Measurements from ENCODE around the gene CACNA2D2.
A peak's percentile ranks its signal among the peaks of the same experiment; 100 is the strongest.

CACNA2D2 gene

DNA sequence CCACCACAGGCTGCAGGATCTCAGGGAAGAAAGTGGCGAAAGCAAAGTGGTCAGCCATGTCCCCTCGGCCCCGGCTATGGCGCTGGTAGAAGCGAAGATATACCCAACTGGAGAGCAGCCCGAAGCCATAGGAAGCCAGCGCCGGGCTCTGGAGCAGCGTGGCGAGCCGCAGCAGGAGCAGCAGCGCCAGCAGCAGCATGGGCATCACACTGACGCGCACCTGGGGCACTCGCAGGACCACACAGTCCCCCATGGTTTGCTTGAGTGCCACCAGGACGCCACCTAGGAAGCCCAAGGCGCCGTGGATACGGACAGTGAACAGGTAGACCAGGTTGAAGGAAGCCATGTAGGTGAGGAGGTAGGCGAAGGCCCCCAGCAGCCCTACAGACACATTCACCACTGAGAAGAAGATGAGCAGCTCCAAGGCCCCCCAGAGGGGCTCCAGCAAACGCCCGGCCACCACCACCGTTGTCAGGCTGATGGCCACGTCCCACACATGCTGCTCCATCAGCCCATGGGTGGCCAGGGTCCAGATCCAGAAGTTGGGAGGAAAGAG, 145.0 kb downstream of the CACNA2D2 start:
- H3K4me3 ChIP-seq (ENCODE audit: low read depth, low read length): peak overlapping the region; percentile 91
- DNase-seq (ENCODE audit: low read depth): no peak

DNA sequence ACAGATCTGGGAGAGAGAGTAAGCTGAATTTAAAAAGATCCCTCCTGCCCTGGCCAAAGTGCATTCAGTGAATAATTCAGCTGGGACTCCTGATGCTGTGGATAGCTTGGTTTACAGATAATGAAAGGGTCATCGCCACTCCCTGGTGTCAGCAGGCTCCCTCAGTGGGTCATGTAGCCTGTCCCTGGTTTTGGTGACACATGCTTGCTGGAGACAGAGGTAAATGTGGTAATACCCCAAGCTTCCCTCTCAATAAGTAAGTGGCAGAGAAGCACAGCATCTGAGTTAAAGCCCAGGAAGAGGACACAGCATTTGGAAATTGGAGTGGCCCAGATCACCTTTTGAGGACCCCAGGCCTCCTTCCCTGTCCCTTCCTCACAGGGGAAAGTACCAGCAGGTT, 146.0 kb downstream of the CACNA2D2 start:
- no peak for DNase-seq (ENCODE audit: low read depth)
- peak overlapping the region; percentile 91 for H3K4me3 ChIP-seq (ENCODE audit: low read depth, low read length)

DNA sequence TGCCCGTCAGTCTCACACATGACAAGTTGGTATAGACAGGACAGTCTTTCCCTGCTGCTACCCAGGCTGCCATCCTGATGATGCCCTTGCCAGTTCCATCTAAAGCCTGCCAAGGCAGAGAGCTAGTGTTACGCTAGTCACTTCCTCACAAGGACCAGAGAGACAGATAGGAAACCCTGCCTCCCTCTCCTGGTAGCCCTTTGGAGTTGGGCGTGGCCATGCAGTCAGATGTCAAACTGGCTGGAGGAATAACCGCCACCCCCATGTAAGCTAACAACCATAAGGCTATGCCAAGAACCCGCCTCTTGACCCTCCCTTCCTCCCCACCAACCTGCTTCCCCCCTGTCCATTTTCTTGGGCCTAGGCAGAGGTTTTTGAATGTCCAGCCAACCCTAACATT, 146.9 kb downstream of the CACNA2D2 start:
- H3K4me3 ChIP-seq (ENCODE audit: low read depth, low read length): peak overlapping the region; percentile 91
- no peak for DNase-seq (ENCODE audit: low read depth)

DNA sequence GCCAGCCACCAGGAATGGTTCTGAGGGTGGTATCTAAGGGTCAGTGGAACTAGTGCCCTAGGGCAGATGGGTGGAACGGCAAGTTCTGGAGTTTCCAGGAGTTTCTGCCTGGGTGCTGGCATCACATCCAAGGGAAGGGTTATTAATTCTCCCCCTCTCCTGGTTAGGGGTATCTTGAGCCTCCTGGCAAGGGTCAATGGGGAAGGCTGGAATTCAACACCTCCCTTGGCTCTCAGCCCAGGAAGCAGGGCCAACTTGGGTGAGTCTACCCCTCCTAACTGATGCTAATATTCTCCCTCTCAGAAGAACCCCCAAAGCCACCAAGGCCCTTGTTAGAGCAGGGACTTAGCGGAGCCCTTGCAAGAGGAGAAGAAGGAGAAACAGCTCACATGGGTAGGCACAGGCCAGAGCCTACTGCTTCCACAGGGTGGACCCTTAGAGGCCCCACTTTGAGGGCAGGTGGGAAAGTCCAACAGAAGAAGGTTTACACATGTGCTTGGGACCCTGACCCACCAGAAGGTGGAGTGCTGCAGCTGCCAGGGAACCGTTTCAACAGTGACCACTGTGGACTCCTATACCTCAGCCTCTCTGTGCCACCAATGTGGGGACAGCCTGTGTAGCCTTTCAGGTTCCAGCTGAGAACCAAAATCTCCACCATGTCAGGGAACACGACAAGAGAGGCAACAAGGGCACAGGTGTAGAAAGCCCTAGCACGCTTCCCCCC, 147.4 kb downstream of the CACNA2D2 start:
- no peak for DNase-seq (ENCODE audit: low read depth)
- H3K4me3 ChIP-seq (ENCODE audit: low read depth, low read length): peak overlapping the region; percentile 91

DNA sequence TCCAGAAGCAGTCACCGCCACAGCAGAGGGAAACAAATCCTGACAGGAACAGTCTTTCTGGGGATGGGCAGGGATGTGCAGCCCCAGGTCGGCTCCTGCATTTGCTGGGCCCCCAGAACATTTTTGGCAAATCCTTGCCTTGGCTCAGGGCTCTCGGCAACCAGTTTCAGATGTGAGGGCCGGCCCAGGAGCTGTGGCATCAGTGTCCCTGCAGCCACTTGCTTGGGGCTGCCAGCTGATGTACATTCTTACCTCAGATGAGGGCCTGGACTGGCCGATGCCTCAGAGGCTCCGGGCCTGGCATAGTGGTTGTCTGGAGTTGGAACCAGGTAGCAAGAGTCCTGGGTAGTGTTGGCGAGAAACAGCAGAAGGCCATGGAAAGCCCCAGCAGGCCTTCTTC, 148.6 kb downstream of the CACNA2D2 start:
- no peak for DNase-seq (ENCODE audit: low read depth)
- H3K4me3 ChIP-seq (ENCODE audit: low read depth, low read length): no peak overlapping the region

DNA sequence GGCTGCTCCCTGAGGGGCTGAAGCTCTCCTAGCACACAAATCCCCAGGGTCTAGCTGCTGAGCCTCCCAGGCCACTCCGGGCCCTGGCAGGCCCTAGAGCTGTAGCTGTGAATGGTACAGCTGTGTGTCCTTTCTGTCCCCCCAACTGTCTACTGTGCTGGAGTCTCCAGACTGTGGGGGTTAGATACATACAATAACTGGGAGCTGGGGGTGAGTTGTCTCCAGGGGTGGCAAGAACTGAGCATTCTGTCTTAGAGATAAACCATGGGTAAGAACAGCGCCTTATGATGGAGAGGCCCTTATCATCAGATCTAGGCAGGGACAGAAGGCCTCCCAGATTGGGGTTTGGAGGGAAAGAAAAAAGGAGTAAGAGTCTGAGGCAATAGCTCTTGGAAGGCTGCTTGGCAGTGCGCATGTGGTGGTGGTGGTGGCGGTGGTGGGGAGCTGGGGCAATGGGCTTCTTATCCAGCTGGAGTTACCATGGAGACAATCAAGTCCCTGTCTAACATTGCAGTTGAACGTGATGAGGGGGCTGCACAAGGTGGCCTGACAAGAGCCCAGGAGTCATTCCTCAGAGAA, 149.2 kb downstream of the CACNA2D2 start:
- no peak overlapping the region for H3K4me3 ChIP-seq (ENCODE audit: low read depth, low read length)

DNA sequence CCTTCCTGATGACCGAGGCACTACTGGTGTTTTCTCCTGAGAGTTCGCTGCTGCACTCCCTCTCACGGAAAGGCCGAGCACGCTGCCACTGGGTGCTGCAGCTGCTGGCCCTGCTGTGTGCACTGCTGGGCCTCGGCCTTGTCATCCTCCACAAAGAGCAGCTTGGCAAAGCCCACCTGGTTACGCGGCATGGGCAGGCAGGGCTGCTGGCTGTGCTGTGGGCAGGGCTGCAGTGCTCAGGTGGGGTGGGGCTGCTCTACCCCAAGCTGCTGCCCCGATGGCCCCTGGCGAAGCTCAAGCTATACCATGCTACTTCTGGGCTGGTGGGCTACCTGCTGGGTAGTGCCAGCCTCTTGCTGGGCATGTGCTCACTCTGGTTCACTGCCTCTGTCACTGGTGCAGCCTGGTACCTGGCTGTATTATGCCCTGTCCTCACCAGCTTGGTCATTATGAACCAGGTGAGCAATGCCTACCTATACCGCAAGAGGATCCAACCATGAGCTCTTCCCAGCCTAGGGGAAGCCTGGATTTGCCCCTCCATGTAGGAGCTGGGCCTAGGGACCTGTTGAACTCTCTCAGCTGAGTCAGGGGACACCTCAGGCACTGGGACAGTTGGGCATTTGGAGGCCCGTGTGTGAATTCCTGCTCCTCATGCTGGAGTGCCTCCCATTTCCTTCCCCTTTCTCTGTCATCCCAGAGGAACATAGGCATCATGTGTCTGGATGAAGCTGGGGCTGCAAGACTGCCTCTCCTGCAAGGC, 150.0 kb downstream of the CACNA2D2 start:
- DNase-seq (ENCODE audit: low read depth): no peak
- no peak overlapping the region for H3K4me3 ChIP-seq (ENCODE audit: low read depth, low read length)

More for the DNA sequence above, 149.2 kb downstream of the CACNA2D2 start:
- DNase-seq (ENCODE audit: low read depth): no peak

DNA sequence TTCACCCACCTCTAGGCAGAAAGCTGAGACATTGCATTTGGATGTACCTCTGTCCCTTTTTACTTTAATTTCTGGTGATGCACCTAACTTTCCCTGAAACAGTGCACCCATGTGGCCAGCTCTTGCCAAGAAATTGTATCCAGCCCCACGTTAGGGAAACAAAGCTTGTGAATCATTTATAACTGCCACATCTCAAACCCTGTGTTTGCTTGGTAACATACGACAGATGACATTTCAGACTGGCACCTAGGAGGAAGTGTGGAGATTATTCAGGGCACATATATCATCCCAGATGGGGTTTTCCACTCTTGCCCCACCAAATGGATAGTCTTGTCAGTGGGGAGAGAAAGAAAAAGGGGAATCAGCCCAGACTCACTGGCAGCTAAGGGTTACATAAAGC, 150.7 kb downstream of the CACNA2D2 start:
- H3K4me3 ChIP-seq (ENCODE audit: low read depth, low read length): no peak overlapping the region
- DNase-seq (ENCODE audit: low read depth): no peak

DNA sequence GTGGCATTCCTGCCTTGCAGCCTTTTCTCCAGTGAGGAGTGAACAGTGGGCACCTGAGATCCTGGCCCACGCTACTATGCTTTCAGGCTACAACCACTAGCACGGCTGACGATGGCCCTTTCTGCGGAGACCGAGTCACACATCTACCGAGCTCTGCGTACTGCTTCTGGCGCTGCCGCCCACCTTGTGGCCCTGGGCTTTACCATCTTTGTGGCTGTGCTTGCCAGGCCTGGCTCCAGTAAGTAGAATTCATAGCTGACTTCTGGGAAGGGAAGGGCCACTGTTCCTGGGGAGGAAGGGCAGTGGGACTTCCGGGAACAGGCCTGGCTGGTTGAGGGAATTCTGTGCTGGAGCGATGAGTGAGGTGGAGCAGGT, 152.1 kb downstream of the CACNA2D2 start:
- DNase-seq (ENCODE audit: low read depth): no peak
- peak overlapping the region; percentile 70 for H3K4me3 ChIP-seq (ENCODE audit: low read depth, low read length)

DNA sequence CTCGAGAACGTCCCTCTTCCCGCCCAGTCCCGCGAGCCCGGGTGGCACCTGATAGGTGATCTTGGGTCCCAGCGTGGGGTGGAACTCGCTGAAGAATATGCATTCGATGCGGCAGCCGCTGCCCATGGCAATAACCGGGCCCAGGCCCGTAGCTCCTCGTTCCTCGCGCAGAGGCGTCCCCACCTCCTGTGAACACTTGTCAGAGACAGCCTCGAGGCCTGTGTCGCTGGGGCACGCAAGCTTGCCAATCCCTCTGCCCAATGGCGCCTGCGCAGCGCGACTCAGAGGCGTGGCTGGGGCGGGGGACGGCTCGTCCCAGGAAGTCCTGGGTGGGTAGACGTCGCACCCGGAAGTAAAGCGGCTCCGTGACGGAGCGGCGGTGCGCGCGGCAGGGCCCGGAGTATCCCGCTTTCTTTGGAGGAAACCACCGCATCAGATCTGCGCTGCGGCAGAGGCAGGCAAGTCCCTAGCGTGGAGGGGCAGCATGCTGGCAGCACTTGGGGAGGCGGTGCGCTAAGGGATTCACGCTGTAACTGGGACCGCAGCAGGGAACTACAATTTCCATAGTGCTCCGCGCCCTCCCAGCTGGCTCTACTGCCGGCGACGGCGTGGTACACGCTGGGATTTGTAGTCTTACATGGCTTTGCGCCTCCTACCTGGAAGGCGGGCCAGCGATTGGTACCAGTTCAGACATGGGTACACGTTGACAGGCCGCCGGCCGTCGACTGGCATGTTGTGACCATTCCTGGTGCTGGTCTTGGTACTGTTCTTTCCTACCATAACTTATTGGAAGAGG, 152.7 kb downstream of the CACNA2D2 start, which contains the start of the genes CYB561D2 and NPRL2:
Gene CYB561D2 (plus strand): TSS at position 336 of the 796 bp plus-strand sequence. CDS start 572 bp downstream, outside the sequence.
Gene NPRL2 (minus strand): TSS at position 249 of the 796 bp plus-strand sequence. CDS start 123 bp downstream, at position 126.
- peak; percentile 75 for DNase-seq (ENCODE audit: low read depth)
- peak within 1 kb of the TSS; percentile 70 for H3K4me3 ChIP-seq (ENCODE audit: low read depth, low read length)

DNA sequence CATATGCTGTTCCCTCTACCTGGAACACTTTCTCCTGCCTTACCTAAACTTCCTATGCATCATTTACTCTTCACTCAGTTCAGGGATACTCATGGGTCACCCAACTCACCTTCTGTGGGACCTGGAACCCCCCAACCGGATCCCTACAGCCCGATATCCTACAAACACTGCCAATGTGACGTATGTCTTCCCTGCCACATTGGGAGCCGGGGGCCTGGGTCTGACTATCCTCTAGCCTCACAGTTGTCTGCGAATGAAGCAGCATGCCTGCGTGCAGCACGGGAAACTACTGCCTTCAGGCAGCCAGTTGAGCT, 153.3 kb downstream of the CACNA2D2 start:
- no peak for DNase-seq (ENCODE audit: low read depth)
- peak overlapping the region; percentile 70 for H3K4me3 ChIP-seq (ENCODE audit: low read depth, low read length)

DNA sequence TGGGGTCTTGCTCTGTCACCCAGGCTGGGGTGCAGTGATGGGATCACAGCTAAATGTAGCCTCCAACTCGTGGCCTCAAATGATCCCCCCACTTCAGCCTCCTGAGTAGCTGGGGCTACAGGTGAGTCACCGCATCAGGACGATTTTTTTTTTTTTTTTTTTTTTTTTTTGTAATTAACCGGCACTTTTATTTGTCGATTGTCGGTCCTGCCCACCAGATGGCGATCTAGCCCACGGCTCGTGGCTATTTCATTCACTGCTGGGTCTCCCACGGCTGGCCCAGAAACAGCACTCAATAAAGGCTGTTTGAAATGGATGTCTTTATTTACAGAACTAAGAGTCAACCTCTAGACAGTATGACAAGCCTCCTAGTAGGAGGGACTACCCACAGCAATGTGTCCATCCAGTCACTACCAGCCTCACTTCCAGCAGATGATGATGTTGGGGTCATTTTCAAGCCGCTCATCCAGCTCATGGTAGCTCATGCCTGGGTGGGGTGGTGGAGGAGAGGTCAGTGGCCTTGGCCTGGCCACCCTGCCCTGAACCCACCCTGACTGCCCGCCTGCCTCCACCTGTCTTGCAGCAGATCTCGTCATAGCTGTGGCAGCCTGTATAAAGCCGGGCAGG, 156.1 kb downstream of the CACNA2D2 start:
- no peak for DNase-seq (ENCODE audit: low read depth)

DNA sequence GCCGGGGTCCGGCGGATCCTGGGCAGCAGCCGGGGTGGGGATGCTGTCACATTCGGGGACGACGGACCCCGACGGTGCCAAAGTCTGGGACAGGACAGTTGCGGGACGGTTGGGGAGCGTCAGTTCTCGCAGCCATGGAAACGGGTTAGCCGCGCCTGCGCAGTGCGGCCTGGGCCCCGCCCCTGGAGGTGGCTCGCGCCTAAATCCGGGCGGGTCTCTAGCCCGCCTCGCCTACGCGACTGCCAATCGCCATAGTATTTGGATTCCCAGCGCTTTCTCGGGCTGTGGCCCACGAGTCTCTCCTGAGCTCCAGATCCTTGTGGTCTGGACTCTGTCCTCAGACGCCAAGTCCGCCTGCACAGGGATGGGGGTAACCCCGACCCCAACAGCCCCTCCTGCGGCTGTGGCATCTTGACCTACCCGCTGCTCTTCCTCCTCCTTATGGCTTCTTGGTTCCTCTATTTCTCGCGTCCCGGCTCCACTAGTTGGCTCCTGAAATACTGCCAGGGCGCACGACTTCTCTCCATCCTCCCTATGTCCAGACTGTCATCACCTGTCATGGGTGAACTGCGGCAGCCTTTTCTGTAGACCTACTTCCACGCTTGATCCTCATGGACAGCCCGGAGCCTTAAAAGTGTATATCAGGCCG, 157.7 kb downstream of the CACNA2D2 start, which contains the start of gene ZMYND10:
Gene ZMYND10 (minus strand): TSS at position 147 of the 649 bp plus-strand sequence. CDS start 153 bp downstream, outside the sequence.
- DNase-seq (ENCODE audit: low read depth): no peak
- H3K4me3 ChIP-seq (ENCODE audit: low read depth, low read length): peak within 1 kb of the TSS; percentile 55

More for the DNA sequence above, 156.1 kb downstream of the CACNA2D2 start:
- no peak overlapping the region for H3K4me3 ChIP-seq (ENCODE audit: low read depth, low read length)

DNA sequence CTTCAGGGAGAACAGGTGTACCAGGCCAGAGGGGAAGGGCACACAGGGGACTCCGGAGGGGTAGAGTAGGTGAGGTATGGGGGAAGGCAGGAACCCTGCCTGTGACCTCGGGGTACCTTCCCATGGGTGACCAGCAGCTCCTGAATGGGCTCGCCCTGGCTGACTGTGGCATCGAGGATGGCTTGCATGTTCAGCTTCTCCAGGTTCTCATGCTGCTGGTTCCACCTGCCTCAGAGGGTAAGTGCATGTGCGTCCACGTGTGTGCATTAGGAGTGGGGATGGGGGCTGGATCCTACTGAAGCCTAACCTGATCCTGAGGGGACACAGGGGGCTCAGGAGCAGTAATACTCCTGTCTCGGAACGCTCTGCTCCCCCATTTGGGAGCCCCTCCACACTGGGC, 158.4 kb downstream of the CACNA2D2 start:
- peak overlapping the region; percentile 55 for H3K4me3 ChIP-seq (ENCODE audit: low read depth, low read length)

DNA sequence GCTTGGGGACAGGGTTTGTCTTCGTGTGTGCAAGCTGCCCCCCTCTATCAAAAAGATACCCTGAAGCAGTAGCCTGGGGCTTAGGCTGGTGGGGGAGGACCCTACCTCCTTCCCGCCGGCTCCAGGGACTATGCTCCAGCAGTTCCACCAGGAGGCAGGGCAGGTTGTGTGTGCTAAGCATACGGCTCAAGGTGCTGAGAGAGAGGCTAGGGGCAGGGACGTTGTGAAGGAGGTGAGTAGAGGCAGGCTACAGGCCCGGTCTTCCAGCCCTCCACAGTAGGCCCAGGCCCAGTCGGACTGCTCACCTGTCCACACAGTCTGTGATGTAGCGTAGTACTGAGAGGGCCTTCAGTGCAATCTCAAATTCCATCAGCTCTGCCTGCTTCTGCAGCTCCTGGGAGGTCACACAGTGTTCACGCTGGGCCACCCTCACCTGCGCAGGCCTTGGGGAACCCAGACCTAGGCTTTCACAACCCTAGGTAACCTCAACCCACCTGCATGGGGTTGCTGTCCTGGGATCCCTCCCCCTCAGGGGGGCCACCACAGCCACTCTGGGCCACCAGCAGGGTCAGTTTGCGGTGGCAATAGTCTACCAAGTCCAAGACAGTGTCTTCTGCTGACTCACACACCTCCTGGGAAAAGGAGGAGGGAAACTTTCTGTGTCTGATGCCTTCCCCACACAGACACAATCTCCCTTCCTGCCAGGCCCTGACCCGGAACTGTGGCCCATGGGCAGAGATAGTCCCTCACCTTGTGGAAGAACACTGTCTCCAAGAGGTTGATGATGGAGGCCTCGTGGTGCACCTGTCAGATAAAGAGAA, 160.4 kb downstream of the CACNA2D2 start:
- DNase-seq (ENCODE audit: low read depth): no peak
- no peak overlapping the region for H3K4me3 ChIP-seq (ENCODE audit: low read depth, low read length)

More for the DNA sequence above, 158.4 kb downstream of the CACNA2D2 start:
- DNase-seq (ENCODE audit: low read depth): no peak

DNA sequence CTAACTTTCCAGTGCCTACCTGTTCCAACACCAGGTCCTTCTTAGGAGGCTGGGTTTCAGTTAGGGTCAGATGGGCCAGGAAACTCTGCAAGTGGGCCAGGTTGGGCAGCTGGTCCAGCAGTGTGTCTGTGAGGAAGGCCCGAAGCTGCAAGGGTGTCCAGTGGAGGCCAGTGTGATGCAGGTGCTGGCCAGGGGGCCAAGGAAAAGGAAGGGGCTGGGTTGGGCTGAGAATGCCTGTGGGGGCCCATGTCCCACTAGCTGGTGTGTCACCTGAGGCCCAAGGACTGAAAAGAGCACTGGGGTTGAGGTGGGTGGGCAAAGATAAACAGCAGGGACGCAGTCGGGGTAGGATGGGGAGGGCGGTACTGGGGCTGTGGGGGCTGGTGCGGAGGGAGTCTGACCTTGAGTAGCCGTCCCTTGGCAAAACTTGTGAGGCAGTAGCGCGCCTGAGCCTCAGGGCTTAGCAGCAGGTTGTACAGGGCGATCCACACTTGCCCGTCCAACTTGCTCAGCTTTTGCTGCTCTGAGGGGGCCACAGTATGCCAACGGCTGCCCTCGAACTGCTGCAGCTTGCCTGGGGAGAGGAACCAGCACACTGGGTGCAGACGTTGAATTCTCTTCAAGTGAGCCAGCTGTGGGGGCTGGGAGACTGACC, 161.3 kb downstream of the CACNA2D2 start:
- no peak overlapping the region for H3K4me3 ChIP-seq (ENCODE audit: low read depth, low read length)
- no peak for DNase-seq (ENCODE audit: low read depth)

DNA sequence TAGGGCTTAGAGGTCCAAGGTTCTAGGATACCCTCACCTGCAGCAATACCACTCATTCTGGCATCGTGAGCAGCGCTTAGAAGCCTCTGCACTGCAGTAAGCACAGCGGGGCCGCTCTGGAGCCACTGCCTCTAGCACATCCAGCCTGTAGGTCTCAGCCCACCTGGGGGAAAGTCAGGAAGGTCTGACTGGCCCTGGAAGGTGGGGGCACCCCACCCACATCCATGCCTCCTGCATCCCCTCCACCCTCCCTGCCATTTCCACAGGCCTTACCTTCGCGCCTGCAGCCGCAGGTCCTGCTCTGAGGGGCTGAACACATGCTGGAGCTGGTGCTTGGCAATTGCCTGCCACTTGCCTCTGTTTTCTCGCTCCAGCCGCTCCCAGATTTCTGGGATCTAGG, 161.9 kb downstream of the CACNA2D2 start:
- DNase-seq (ENCODE audit: low read depth): no peak
- H3K4me3 ChIP-seq (ENCODE audit: low read depth, low read length): peak overlapping the region; percentile 55
